ELR (cell line): ENCODE results near the gene ST13.
A peak's percentile ranks its signal among the peaks of the same experiment; 100 is the strongest.
"Not testable (repeated sequence)": the region's sequence is repeated elsewhere in the genome, so short reads cannot be mapped to it uniquely, and the experiment has no call there.

ENCODE experiments used
- DNase-seq: peaks from one replicate; pipeline ENCODE4 v3.0.0-alpha.2; 2015; ENCODE audit warnings: low read depth

ST13 gene

DNA sequence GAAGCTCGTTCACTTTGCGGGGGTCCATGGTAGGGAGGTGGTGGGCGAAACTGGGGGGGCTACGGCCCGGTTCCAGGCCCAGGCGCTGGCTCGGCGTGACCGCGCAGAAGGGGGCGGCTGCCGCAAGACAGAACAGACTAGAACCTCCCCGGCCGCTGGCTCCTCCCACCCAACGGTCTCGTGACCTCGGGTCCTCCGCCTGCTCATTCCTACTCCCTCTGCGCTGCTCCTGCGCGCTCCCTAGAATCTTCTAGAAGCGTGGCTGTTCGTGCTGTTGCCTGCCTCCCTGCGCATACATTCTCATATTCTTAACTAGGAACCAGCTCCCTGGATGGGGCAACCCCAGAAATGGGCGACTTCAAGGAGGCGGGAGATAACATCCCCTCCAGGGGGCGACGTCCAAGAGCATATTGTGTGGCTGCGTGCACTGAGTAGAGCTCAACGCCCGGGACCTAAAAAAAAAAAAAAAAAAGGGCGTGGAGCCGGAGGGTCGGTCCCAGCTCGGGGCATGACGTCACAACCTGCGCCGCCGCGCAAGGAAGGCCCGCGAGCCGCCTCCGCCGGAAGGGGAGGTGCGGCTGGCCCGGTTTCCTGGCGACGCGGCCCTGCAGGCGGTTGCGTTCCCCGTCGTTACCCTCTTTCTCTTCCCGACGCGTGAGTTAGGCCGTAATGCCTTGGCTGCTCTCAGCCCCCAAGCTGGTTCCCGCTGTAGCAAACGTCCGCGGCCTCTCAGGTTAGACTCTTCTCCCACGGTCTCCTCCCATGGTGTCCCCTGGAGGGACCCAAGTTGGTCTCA is at the start of gene ST13, which contains the start of gene XPNPEP3:
TSS of gene ST13 (minus strand) at position 127 of the 796 bp plus-strand sequence. CDS start at position 28, 99 bp downstream.
TSS of gene XPNPEP3 (plus strand) at position 636 of the 796 bp plus-strand sequence. CDS start at position 670, 34 bp downstream.
- DNase-seq: peak; percentile 97

DNA sequence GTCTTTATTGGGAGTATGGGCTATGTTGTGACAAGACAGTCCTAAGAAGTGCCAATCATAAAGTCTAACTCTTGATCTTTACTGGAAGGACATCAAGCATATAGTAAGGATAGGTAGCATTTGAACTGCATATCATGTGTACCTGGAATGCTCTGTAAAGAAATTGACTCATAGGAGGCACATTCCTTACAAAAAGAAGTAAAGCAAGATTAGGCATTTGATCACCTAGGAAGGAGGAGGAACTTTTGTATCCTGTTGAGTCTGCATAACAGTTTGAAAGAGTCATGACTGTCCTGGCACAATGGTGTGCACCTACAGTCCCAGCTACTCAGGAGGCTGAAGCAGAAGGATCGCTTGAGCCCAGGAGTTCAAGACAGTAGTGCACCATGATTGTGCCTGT is 47.7 kb upstream of the ST13 start:
- no peak for DNase-seq

- peak; percentile 78 for DNase-seq
Measured at GRCh38 chr22:40898850-40899357, 42.5 kb upstream of the ST13 start.

DNA sequence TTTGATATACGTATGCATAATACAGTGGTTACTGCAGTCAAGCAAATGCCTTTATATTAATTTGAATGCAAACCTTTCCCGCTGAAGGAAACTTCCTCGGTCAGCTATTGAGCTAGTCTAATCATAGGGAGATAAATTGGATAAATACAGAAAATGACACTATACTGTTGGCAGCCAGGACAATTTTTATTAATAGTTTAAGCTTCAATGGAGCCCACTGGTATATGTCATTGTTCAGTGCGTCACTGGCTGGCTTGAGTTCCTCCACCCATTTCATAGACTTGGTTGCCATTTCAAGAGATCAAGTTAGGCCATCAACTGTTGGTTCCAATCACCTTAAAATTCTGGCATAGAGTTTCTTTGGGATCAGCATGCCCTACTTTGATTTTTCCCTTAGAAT is 38.0 kb upstream of the ST13 start:
- no peak for DNase-seq

DNA sequence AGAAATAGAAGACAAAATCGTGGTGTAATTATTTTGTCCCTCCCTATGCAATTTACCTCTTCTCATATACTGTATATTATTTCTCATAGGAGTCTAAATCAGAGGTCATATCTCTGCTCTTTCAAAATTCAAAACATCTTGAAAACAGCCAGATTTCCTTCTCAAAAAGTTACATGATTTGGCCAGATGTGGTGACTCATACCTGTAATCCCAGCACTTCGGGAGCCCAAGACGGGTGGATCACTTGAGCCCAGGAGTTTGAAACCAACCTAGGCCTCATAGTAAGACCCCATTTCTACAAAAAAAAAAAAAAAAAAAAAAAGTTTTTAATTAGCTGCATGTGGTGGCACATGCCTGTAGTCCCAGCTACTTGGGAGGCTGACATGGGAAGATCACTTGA is 34.4 kb upstream of the ST13 start:
- no peak for DNase-seq

DNA sequence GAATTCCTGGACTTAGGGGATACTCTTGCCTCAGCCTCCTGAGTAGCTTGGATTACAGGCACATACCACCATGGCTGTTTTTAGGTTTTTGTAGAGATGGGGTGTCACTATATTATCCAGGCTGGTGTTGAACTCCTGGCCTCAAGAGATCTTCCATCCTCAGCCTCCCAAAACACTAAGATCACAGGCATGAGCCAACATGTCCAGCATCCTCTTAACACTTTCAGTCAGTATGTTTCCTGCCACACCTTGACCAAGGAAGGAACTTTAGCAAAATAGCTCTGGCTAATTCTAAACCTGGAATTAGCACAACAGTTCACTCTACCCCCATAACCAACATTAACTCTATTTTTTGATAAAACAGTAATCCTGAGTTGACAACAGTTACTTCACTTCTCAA is 32.7 kb upstream of the ST13 start:
- no peak for DNase-seq

GRCh38 chr22:40878922-40879321 is 22.5 kb upstream of the ST13 start:
- DNase-seq: no peak

DNA sequence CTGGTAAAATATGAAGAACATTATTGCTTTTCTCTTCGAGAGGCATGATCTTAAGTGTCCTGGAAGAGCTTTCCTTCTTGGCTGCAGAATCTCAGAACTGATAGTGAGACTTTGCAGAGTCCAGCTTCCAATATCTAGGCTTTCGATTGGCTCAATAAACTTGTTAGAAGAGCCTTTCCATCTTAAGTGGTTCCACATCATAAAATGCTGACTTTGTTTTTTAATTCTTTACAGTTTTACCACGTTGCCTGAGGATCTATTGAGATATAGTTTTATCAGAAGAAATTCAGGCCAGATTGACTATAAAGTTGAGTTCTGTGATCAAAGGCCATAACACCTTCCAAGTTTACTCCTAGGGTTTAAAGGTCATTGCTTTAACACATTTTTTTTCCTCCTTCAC is 21.0 kb upstream of the ST13 start:
- no peak for DNase-seq

DNA sequence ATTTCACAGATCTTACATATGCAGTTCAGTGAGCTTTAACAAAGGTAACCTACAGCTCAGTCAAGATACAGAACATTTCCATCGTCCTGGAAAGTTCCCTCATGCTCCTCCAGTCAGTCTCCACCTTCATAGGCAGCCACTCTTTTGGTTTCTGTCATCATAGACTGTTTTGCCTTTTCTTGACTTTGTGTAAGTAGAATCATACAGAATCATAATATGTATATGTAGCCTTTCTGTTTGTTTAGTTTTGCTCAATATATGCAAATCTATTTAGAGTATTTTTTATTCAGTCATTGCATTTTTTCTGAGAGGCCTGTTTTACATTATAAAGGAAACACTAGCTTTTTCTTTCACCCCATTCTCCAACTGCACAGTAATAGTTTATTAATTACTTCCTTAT is 20.5 kb upstream of the ST13 start:
- DNase-seq: no peak

- no peak for DNase-seq
Measured at GRCh38 chr22:40875111-40875510, 18.7 kb upstream of the ST13 start.

- no peak for DNase-seq
Measured at GRCh38 chr22:40874016-40874415, 17.6 kb upstream of the ST13 start.

DNA sequence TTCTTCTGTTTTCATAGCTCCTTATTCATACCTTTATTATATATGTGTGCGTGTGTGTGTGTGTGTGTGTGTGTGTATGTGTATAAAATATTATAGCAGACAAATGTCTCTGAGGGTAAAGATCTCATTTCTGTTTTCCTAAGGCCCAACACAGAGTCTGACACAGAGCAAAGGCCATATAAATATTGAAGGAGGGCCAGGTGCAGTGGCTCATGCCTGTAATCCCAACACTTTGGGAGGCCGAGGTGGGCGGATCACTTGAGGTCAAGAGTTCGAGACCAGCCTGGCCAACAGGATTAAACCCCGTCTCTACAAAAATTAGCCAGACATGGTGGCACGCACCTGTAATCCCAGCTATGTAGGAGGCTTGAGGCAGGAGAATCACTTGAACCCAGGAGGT is 11.9 kb upstream of the ST13 start:
- DNase-seq: not testable (repeated sequence)

GRCh38 chr22:40867109-40867508 is 10.7 kb upstream of the ST13 start:
- DNase-seq: no peak

- DNase-seq: no peak
Measured at GRCh38 chr22:40862537-40862936, 6.1 kb upstream of the ST13 start.

GRCh38 chr22:40862013-40862412 is 5.6 kb upstream of the ST13 start, which contains the start of gene DNAJB7:
Gene DNAJB7 (minus strand): TSS chr22:40862113. CDS start chr22:40861994, 119 bp downstream.
- no peak for DNase-seq

GRCh38 chr22:40857309-40857855 is 943 bp upstream of the ST13 start:
- DNase-seq: no peak

DNA sequence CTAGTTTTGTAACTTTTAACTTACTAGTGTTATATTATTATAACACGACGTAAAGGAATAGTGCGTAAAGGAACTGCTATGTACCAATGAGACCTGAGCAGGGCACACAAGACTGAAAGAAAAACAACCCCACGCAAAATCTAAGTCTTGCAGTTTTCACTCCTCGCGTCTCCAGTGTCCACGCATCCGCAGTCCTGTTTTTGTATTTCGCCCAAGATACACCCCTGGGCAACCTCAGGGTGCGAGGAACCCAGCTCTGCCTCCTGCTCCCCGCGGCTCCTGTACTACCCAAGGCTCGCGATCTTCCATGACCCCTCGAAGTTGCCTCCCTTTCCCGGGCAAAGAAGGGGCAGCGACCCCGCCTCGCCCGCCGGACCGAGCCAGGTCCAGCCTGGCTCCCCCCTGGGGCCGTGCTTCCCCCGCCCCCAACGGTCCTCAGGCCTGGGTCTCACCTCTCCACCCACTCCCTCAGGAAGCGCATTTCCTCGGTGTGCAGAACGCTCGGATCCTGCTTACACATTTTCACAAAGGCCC is 393 bp downstream of the ST13 start:
- DNase-seq: peak; percentile 54

DNA sequence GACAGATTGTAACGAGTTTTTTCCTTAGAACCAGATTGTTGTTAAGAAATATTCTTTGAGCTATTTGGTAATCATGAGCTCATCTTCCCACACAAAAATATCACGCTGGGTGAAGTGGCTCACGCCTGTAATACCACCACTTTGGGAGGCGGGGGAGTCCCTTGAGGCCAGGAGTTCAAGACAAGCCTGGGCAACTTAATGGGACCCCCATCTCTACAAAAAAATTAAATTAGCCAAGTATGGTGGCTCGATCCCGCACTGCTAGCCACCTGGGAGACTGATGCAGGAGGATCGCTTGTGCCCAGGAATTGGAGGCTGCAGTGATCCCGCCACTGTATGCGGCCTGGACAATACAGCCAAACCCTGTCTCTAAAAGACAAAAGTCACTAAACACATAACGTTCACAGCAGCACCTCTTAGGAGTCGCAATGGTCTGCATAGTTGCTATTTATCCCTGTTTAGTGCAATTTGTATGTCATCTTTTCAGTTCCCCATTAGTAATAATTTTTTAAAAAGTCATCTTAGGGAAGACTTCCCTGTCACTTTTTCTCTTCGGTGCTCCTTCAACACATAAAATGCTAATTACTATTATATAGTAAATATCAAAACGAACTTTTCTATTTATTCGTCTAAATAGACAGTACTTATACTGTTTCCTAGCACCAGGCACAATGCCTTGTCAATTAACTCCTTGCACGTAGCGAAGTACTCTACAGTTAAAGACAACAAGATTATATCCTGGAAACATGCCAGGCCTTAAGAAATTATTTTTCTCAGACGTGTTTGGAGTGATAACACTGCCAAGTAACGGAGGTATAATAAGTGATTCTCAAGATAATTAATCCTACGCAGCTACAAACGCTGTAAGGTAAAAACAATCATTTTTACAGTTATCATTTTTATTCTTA is 1.1 kb downstream of the ST13 start:
- DNase-seq: peak; percentile 45

DNA sequence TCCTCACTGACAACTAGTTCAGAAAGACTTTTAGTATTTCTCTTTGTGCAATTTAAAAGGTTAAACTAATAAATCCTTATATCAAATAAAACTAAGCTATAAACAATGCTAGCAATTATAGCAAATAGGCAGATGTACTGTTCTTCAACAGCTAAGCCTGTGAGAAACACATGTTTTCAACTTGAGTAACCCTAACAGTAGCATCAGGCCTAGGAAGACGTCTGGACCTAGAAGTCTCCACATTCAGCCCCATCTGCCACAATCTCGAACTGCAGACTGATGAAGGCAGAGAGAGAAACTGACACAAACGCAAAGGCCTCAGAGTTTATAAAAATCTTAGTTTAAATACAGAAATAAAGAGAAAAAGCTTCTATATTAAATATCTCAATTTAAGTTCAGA is 2.5 kb downstream of the ST13 start:
- DNase-seq: no peak

GRCh38 chr22:40853333-40853732 is 3.1 kb downstream of the ST13 start:
- DNase-seq: no peak

GRCh38 chr22:40845816-40846215 is 10.6 kb downstream of the ST13 start:
- not testable (repeated sequence) for DNase-seq

GRCh38 chr22:40844951-40845350 is 11.5 kb downstream of the ST13 start:
- DNase-seq: no peak
